ENCODE data around the gene STAC3. TPM values are rescaled to one million over a fixed set of nuclear protein-coding genes. Genes with fewer than 3 reads are reported as not detected.
A peak's percentile ranks its signal among the peaks of the same experiment; 100 is the strongest.

Gene STAC3
- total RNA-seq, 2 donors from 2014 or later: 0.78 to 2.0 TPM

GRCh38 chr12:57216921-57217879 lies 33.8 kb downstream of the STAC3 start:
- WGBS, 2 donors: 4 to 6% methylated on average over 29 to 62 of the region's 63 CpGs
- H3K27me3 ChIP-seq: peaks cover 0 to 38% of the 10 kb centered on the region in 2 donors
- no peak overlapping the region for H3K27ac ChIP-seq
- TF ChIP-seq CTCF (IDR thresholded peaks at IDR 0.05) (no peak), POLR2A (IDR thresholded peaks at IDR 0.05) (no peak)
- intact Hi-C loops (cut with DNase I): no loop called here
- H3K4me3 ChIP-seq: no peak overlapping the region
- ATAC-seq (no peak), DNase-seq (peak in 2 of 4 donors; percentile 32 to 43)
- H3K36me3 ChIP-seq (replicated peaks in 1 of 2; ENCODE audit: insufficient read depth in 1 of 2, low read depth in 2 of 2): no peaks in the 10 kb centered on the region
- peaks cover 41% of the 10 kb centered on the region for H3K4me1 ChIP-seq
- H3K9me3 ChIP-seq: no peaks in the 10 kb centered on the region

- TF ChIP-seq POLR2A (IDR thresholded peaks at IDR 0.05): no peak
- TF ChIP-seq CTCF (IDR thresholded peaks at IDR 0.05): no peak
- Histone ChIP-seq H3K9me3 (no peaks in the 10 kb centered on the region), H3K4me1 (peaks cover 41% of the 10 kb centered on the region), H3K36me3 (replicated peaks in 1 of 2; ENCODE audit: insufficient read depth in 1 of 2, low read depth in 2 of 2) (no peaks in the 10 kb centered on the region), H3K4me3 (peak within 1 kb of the TSS in 1 of 2 donors; percentile 13), H3K27me3 (peaks cover 0 to 30% of the 10 kb centered on the region in 2 donors), H3K27ac (no peak within 1 kb of the TSS)
- 2 to 12% methylated on average over 6 to 46 of the region's 102 CpGs for WGBS, 2 donors
- ATAC-seq (peak; percentile 37), DNase-seq (peak; percentile 31 to 69 (median 49))
- intact Hi-C loops (cut with DNase I): no loop called here
These were observed 34.7 kb downstream of the STAC3 start, which contains the start of gene NXPH4 for GRCh38 chr12:57216014-57216911. TSS of gene NXPH4 (plus strand) at chr12:57216794. CDS start at chr12:57216970, 176 bp downstream.

GRCh38 chr12:57215668-57216013 lies 35.3 kb downstream of the STAC3 start:
- Histone ChIP-seq H3K4me3 (no peak overlapping the region), H3K27me3 (peaks cover 0 to 25% of the 10 kb centered on the region in 2 donors), H3K4me1 (peaks cover 41% of the 10 kb centered on the region), H3K36me3 (replicated peaks in 1 of 2; ENCODE audit: insufficient read depth in 1 of 2, low read depth in 2 of 2) (no peaks in the 10 kb centered on the region), H3K27ac (no peak overlapping the region), H3K9me3 (no peaks in the 10 kb centered on the region)
- intact Hi-C loops (cut with DNase I): no loop called here
- 8 to 22% methylated on average over 4 to 7 of the region's 7 CpGs for WGBS, 2 donors
- no peak for TF ChIP-seq CTCF (IDR thresholded peaks at IDR 0.05)
- TF ChIP-seq POLR2A (IDR thresholded peaks at IDR 0.05): no peak
- ATAC-seq (no peak), DNase-seq (no peak)

GRCh38 chr12:57215065-57215464 lies 35.9 kb downstream of the STAC3 start:
- 26 to 29% methylated on average over 11 of the region's 11 CpGs for WGBS, 2 donors
- intact Hi-C loops (cut with DNase I): no loop called here
- peaks cover 41% of the 10 kb centered on the region for H3K4me1 ChIP-seq

More at GRCh38 chr12:57215065-57215464, 35.9 kb downstream of the STAC3 start:
- DNase-seq (no peak), ATAC-seq (no peak)
- Histone ChIP-seq H3K4me3 (no peak overlapping the region), H3K9me3 (no peaks in the 10 kb centered on the region), H3K27me3 (peaks cover 0 to 25% of the 10 kb centered on the region in 2 donors), H3K27ac (no peak overlapping the region), H3K36me3 (replicated peaks in 1 of 2; ENCODE audit: insufficient read depth in 1 of 2, low read depth in 2 of 2) (no peaks in the 10 kb centered on the region)
- no peak for TF ChIP-seq CTCF (IDR thresholded peaks at IDR 0.05)
- TF ChIP-seq POLR2A (IDR thresholded peaks at IDR 0.05): no peak

All from body of pancreas (tissue), 4 donors.